A673 (cell line): Measurements from ENCODE around the gene RIPK3. TPM values are rescaled to one million over a fixed set of nuclear protein-coding genes. Genes with fewer than 3 reads are reported as not detected.
A peak's percentile ranks its signal among the peaks of the same experiment; 100 is the strongest.

Experiments used
- BruUV-seq: library from RNA; stranded (reverse); fragments of 400-500 nt; replicated peaks from 2 replicates; lab custom pipeline; 2021; lab: Mats Ljungman, UMichigan
- CTCF ChIA-PET: fragments of 300-600 bp; sonication (Branson Sonifier 250); formaldehyde crosslinking; loops from one replicate; lab custom pipeline; 2022; ENCODE audit warnings: antibody characterized with exemption; lab: Charles Lee
- POLR2A ChIA-PET: fragments of 300-600 bp; sonication (Branson Sonifier 250); formaldehyde crosslinking; loops from one replicate; lab custom pipeline; 2022; ENCODE audit warnings: antibody characterized with exemption; ENCODE audit not compliant: low non-redundant PET; lab: Charles Lee
- DNase-seq: peaks from one replicate; pipeline ENCODE4 v3.0.0-alpha.2; 2015; ENCODE audit warnings: low spot score
- H3K27ac ChIP-seq: fragments of 200-600 bp; sonication (generic); 2 replicates; pipeline ENCODE4 v1.5.1; 2016; ENCODE audit warnings: mixed run types, low read depth, mild to moderate bottlenecking, mixed read lengths, antibody characterized with exemption, low read length; ENCODE audit not compliant: poor library complexity, severe bottlenecking
- H3K27me3 ChIP-seq: fragments of 200-600 bp; sonication (generic); replicated peaks from 2 replicates; pipeline ENCODE4 v1.6.1; 2017; ENCODE audit warnings: mixed run types, low read depth, mild to moderate bottlenecking, mixed read lengths, antibody characterized with exemption, low read length; ENCODE audit not compliant: insufficient read depth, poor library complexity
- H3K36me3 ChIP-seq: fragments of 200-600 bp; sonication (generic); 2 replicates; pipeline ENCODE4 v1.6.1; 2016; ENCODE audit warnings: mixed run types, mild to moderate bottlenecking, mixed read lengths, antibody characterized with exemption, low read length; ENCODE audit not compliant: insufficient read depth, poor library complexity, severe bottlenecking
- H3K4me1 ChIP-seq: fragments of 200-600 bp; sonication (generic); 2 replicates; pipeline ENCODE4 v1.6.1; 2017; ENCODE audit warnings: mixed run types, mild to moderate bottlenecking, mixed read lengths, antibody characterized with exemption, low read length; ENCODE audit not compliant: insufficient read depth, poor library complexity, severe bottlenecking
- H3K4me3 ChIP-seq: fragments of 200-600 bp; sonication (generic); 2 replicates; pipeline ENCODE4 v1.5.1; 2016; ENCODE audit warnings: low read depth, mixed run types, mild to moderate bottlenecking, mixed read lengths, low read length; ENCODE audit not compliant: poor library complexity, severe bottlenecking
- H3K9me3 ChIP-seq: fragments of 200-600 bp; sonication (generic); 2 replicates; pipeline ENCODE4 v1.6.1; 2016; ENCODE audit warnings: mixed run types, low read depth, mild to moderate bottlenecking, mixed read lengths, antibody characterized with exemption, low read length; ENCODE audit not compliant: poor library complexity, severe bottlenecking
- EZH2 ChIP-seq: fragments of 200-600 bp; sonication (generic); IDR thresholded peaks from 2 replicates; pipeline ENCODE4 v1.6.1; 2017; ENCODE audit warnings: borderline replicate concordance, low read depth, mild to moderate bottlenecking, mixed read lengths, antibody characterized with exemption, low read length; ENCODE audit not compliant: poor library complexity, severe bottlenecking
- intact Hi-C: fragments of 100-400 bp; cut with micrococcal nuclease; formaldehyde crosslinking; loops from one replicate; pipeline ENCODE4 v1.10.0; 2022; ENCODE audit not compliant: unreplicated experiment
- total RNA-seq: library from RNA; stranded (reverse); gene quantifications from 2 replicates; pipeline ENCODE4 v1.2.3, GENCODE V29; 2021
- TF ChIP-seq, protein P1 (sequence below): fragments of 300-800, 200-600 bp; sonication (generic); conservative IDR thresholded peaks from 2 replicates; pipeline ENCODE4 v1.5.1; 2017; ENCODE audit warnings: low read depth, mild to moderate bottlenecking, antibody characterized with exemption, low read length, moderate library complexity, mixed read lengths

Gene RIPK3
- total RNA-seq, 1 experiment from 2014 or later = not detected

DNA sequence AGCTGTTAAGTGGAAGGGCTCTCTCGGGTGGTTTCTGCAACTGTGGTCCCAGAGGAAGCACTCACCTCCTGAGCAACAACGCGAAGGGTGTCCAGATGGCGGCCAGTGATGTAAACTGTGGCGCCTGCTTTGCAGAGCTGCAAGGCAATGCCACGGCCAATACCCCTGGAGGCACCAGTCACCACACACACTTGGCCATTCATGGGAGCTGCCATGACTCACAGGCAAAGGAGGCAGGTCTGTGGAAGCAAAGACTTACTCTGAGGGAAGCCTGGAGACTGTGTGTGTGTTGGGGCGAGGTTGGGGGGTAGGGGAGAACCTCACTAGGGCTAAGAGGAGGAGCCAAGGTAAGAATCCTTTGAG lies 40.9 kb downstream of the RIPK3 start:
- H3K4me1 ChIP-seq = no peaks in the 10 kb centered on the region
- no peaks in the 10 kb centered on the region for H3K27me3 ChIP-seq
- DNase-seq = peak; percentile 20
- H3K36me3 ChIP-seq = peaks cover 23% of the 10 kb centered on the region
- intact Hi-C loops = loop anchor here (5.0 kb wide), 1 partner anchor 242 kb away; no protein-coding TSS in a partner anchor
- TF ChIP-seq, protein P1, sequence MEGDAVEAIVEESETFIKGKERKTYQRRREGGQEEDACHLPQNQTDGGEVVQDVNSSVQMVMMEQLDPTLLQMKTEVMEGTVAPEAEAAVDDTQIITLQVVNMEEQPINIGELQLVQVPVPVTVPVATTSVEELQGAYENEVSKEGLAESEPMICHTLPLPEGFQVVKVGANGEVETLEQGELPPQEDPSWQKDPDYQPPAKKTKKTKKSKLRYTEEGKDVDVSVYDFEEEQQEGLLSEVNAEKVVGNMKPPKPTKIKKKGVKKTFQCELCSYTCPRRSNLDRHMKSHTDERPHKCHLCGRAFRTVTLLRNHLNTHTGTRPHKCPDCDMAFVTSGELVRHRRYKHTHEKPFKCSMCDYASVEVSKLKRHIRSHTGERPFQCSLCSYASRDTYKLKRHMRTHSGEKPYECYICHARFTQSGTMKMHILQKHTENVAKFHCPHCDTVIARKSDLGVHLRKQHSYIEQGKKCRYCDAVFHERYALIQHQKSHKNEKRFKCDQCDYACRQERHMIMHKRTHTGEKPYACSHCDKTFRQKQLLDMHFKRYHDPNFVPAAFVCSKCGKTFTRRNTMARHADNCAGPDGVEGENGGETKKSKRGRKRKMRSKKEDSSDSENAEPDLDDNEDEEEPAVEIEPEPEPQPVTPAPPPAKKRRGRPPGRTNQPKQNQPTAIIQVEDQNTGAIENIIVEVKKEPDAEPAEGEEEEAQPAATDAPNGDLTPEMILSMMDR = no peak
- TF ChIP-seq EZH2 = no peak
- ChIA-PET CTCF (interaction anchor here (1.2 to 1.7 kb wide), 2 partner anchors 10 to 56 kb away, joined by 7 to 9 read pairs; partner anchors contain the start of gene TINF2), POLR2A (no interaction called here)
- H3K9me3 ChIP-seq = no peaks in the 10 kb centered on the region
- H3K27ac ChIP-seq = peak overlapping the region; percentile 82
- no TSS peak for BruUV-seq
- H3K4me3 ChIP-seq = peak overlapping the region; percentile 92

DNA sequence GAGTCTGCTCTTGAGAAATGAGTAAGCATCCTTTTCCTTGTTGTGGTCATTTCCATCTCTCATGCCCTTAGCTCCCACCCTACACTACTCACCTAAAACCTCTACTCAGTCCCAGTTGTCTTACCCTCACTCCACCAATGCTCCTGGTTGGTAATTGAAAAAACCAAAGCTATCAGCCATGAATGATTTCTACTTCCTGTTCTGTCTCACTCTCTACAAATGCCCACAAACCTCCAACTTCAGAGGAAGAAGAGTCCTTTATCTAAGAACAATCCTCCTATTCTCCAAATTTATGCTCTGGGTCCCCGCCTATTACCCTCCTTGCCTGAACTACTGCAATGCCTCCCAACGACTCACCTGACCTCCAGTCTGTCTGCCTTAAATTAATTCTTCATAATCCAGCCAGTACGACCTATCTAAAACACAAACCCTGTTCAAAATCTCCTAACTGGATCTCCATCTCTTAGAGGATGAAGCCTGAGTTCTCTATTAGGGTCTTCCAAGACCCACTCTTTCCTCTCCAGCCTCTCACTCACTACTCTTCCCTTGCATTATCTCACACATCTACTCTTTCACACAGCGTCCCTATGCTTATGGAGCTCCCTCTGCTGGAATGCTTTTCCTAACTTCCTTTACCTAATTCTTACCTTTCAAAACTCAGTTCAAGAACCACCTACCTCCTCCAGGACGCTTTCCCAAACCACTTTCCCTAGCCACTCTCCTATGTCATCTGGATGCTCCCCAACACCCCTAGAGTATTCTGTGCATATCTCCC lies 42.4 kb downstream of the RIPK3 start:
- CTCF ChIA-PET = interaction anchor here (0.8 to 2.2 kb wide), 9 partner anchors 10 to 239 kb away, joined by 3 to 36 read pairs (median 6); partner anchors contain the start of genes CIDEB, MDP1, RABGGTA and TINF2
- TF ChIP-seq, protein P1 = peak; percentile 64
- TF ChIP-seq EZH2 = no peak
- H3K4me3 ChIP-seq = no peak overlapping the region
- BruUV-seq = no TSS peak
- DNase-seq = peak; percentile 45
- intact Hi-C loops = loop anchor here (1.0 to 5.0 kb wide), 3 partner anchors 54 to 283 kb away; no protein-coding TSS in a partner anchor
- H3K27me3 ChIP-seq = no peaks in the 10 kb centered on the region
- H3K9me3 ChIP-seq = no peaks in the 10 kb centered on the region
- H3K36me3 ChIP-seq = peaks cover 9% of the 10 kb centered on the region
- H3K27ac ChIP-seq = no peak overlapping the region
- no peaks in the 10 kb centered on the region for H3K4me1 ChIP-seq
- POLR2A ChIA-PET = no interaction called here

DNA sequence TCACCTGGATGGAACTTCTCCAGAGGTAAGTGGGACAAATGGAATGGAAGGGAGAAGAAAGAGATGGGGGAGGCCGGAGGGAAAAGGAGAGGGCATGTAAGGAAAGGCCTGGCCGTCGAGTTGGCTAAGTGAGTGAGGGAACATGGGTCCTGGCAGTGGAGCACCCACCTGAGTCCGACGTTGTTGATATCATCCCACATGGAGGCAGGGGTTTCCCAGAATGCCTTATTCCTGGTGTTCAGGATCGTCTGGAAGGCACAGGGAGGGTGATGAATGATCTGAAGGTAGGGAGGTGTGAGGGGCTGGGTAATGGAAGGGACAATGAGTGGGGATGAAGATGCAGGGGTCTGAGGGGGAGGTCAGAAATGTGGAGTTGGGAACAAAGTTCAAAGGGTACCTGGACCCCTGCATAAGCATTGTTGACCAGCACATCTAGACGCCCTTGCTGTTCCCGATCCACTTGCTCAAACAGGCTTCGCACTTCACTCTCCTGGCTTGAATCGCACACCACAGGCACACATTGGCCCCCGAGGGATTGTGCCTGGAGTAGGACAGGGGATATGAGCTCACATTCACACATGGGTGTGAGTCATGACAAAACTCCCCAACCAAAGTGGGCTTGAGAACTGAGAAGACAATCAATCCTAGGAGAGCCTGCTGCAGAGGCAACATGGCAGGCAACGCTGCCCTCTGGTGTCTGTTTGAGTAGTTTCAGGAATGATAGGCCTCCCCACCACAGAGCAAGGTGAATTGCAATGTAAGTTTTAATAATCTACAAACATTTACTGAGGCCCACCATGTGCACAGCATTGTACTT lies 43.2 kb downstream of the RIPK3 start:
- no TSS peak for BruUV-seq
- no peak overlapping the region for H3K27ac ChIP-seq
- ChIA-PET CTCF (interaction anchor here (0.5 to 2.2 kb wide), 10 partner anchors 11 to 238 kb away, joined by 3 to 36 read pairs (median 4); partner anchors contain the start of genes CIDEB, RABGGTA and TINF2), POLR2A (no interaction called here)
- no peaks in the 10 kb centered on the region for H3K27me3 ChIP-seq
- peak; percentile 87 for DNase-seq
- TF ChIP-seq, protein P1 = peak; percentile 76
- no peak for TF ChIP-seq EZH2
- intact Hi-C loops = loop anchor here (1.0 to 5.0 kb wide), 3 partner anchors 53 to 282 kb away; no protein-coding TSS in a partner anchor
- H3K4me3 ChIP-seq = no peak overlapping the region
- peaks cover under 1% of the 10 kb centered on the region for H3K36me3 ChIP-seq
- no peaks in the 10 kb centered on the region for H3K4me1 ChIP-seq
- H3K9me3 ChIP-seq = no peaks in the 10 kb centered on the region
